ENCODE measurements around the gene PPFIBP1. TPM values are rescaled to one million over a fixed set of nuclear protein-coding genes. Genes with fewer than 3 reads are reported as not detected.
A peak's percentile ranks its signal among the peaks of the same experiment; 100 is the strongest.

PPFIBP1 gene
- polyA plus RNA-seq, 1 of the 3 experiments (the other 2 are of a cell fraction): 55.0 TPM

DNA sequence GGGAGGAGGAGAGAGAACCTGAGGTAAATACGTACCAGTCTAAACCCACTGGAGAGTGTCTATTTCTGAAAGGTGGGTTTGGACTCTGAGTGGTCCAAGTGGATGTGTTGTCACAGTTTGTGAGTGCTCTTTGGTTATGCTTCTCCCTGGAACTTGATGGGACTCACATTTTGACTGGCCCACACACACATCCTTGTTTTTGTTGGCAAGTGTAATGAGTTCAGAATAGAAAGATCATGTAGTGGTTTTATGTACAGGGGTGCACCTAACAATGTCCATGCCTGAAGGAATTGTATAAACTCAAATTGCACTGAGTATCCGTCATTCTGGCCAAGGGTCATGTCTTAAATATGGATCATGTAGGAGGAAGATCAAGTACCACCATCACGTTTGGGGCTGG, 4.8 kb downstream of the PPFIBP1 start:
- Histone ChIP-seq H2AFZ (ENCODE audit: low read depth) (no peak overlapping the region), H3K27ac (ENCODE audit: low read depth in 2 of 2, low read length in 1 of 2) (no peak overlapping the region), H3K4me3 (ENCODE audit: low read depth in 2 of 2, low read length in 1 of 2) (no peak overlapping the region), H3K27me3 (ENCODE audit: insufficient read depth) (no peaks in the 10 kb centered on the region), H3K4me1 (ENCODE audit: control insufficient read depth in 1 of 2, insufficient read depth in 2 of 2, low read depth in 1 of 2, low read length in 1 of 2) (peaks cover 4 to 10% of the 10 kb centered on the region in 2 experiments; a peak in 1 of 4 replicates), H3K4me2 (peak overlapping the region; percentile 17; the same call in 1 of the 2 replicates), H3K79me2 (ENCODE audit: insufficient read depth) (peaks cover 98% of the 10 kb centered on the region), H3F3A (replicated peaks; ENCODE audit: insufficient read depth) (peaks cover 20% of the 10 kb centered on the region), H3K9ac (no peak overlapping the region), H3K36me3 (replicated peaks in 1 of 2; ENCODE audit: control insufficient read depth in 1 of 2, insufficient read depth in 2 of 2, low read length in 1 of 2) (peaks cover 0 to 27% of the 10 kb centered on the region in 2 experiments), H3K9me2 (no peaks in the 10 kb centered on the region), H4K20me1 (ENCODE audit: insufficient read depth) (peaks cover 64% of the 10 kb centered on the region), H3K9me3 (no peaks in the 10 kb centered on the region)
- no peak for DNase-seq
- POLR2A ChIA-PET: no interaction called here
- CTCF ChIA-PET: no interaction called here
- TF ChIP-seq USF2 (IDR thresholded peaks at IDR 0.05; ENCODE audit: borderline replicate concordance, low read depth, low read length) (no peak), TAF1 (IDR thresholded peaks at IDR 0.05; ENCODE audit: borderline replicate concordance, low read depth, low read length) (no peak), ELF1 (IDR thresholded peaks at IDR 0.05) (no peak), RXRA (IDR thresholded peaks at IDR 0.05; ENCODE audit: borderline replicate concordance, low read depth) (no peak), TCF12 (IDR thresholded peaks at IDR 0.05) (no peak), USF1 (IDR thresholded peaks at IDR 0.05; ENCODE audit: borderline replicate concordance, low read depth) (no peak), RFX5 (IDR thresholded peaks at IDR 0.05; ENCODE audit: low read length) (no peak)
- WGBS (ENCODE audit: low lambda C conversion rate): 96% methylated on average over 3 of the region's 3 CpGs

- Histone ChIP-seq H3K4me3 (ENCODE audit: low read depth in 2 of 2, low read length in 1 of 2) (no peak overlapping the region), H3K36me3 (replicated peaks in 1 of 2; ENCODE audit: control insufficient read depth in 1 of 2, insufficient read depth in 2 of 2, low read length in 1 of 2) (peaks cover 0 to 32% of the 10 kb centered on the region in 2 experiments), H3K9me3 (no peaks in the 10 kb centered on the region), H3K27me3 (ENCODE audit: insufficient read depth) (no peaks in the 10 kb centered on the region), H3K27ac (ENCODE audit: low read depth in 2 of 2, low read length in 1 of 2) (peak overlapping the region in 1 of 2 experiments; percentile 7; a peak in 1 of 4 replicates), H3F3A (replicated peaks; ENCODE audit: insufficient read depth) (peaks cover 16% of the 10 kb centered on the region), H4K20me1 (ENCODE audit: insufficient read depth) (peaks cover 78% of the 10 kb centered on the region), H2AFZ (ENCODE audit: low read depth) (no peak overlapping the region), H3K79me2 (ENCODE audit: insufficient read depth) (peaks cover 100% of the 10 kb centered on the region), H3K4me2 (no peak overlapping the region), H3K9me2 (no peaks in the 10 kb centered on the region), H3K4me1 (ENCODE audit: control insufficient read depth in 1 of 2, insufficient read depth in 2 of 2, low read depth in 1 of 2, low read length in 1 of 2) (peaks cover 3 to 10% of the 10 kb centered on the region in 2 experiments; a peak in 3 of 4 replicates), H3K9ac (no peak overlapping the region)
- POLR2A ChIA-PET: no interaction called here
- no peak for DNase-seq
- 85% methylated on average over 7 of the region's 7 CpGs for WGBS (ENCODE audit: low lambda C conversion rate)
- CTCF ChIA-PET: no interaction called here
- TF ChIP-seq TAF1 (IDR thresholded peaks at IDR 0.05; ENCODE audit: borderline replicate concordance, low read depth, low read length): no peak
- TF ChIP-seq FOXM1 (IDR thresholded peaks at IDR 0.05; ENCODE audit: low read depth): no peak
- TF ChIP-seq MXI1 (IDR thresholded peaks at IDR 0.05; ENCODE audit: low read depth, low read length): no peak
- no peak for TF ChIP-seq ELF1 (IDR thresholded peaks at IDR 0.05)
- no peak for TF ChIP-seq RCOR1 (IDR thresholded peaks at IDR 0.05; ENCODE audit: low read length)
- no peak for TF ChIP-seq TCF12 (IDR thresholded peaks at IDR 0.05)
- TF ChIP-seq USF2 (IDR thresholded peaks at IDR 0.05; ENCODE audit: borderline replicate concordance, low read depth, low read length): no peak
- TF ChIP-seq, protein P1, sequence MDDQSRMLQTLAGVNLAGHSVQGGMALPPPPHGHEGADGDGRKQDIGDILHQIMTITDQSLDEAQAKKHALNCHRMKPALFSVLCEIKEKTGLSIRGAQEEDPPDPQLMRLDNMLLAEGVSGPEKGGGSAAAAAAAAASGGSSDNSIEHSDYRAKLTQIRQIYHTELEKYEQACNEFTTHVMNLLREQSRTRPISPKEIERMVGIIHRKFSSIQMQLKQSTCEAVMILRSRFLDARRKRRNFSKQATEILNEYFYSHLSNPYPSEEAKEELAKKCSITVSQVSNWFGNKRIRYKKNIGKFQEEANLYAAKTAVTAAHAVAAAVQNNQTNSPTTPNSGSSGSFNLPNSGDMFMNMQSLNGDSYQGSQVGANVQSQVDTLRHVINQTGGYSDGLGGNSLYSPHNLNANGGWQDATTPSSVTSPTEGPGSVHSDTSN (IDR thresholded peaks at IDR 0.05): no peak
Measured at GRCh38 chr12:27530157-27530922, 6.3 kb downstream of the PPFIBP1 start.

Measured in SK-N-SH (cell line).